ENCODE measurements around the gene CRIM1.

DNA sequence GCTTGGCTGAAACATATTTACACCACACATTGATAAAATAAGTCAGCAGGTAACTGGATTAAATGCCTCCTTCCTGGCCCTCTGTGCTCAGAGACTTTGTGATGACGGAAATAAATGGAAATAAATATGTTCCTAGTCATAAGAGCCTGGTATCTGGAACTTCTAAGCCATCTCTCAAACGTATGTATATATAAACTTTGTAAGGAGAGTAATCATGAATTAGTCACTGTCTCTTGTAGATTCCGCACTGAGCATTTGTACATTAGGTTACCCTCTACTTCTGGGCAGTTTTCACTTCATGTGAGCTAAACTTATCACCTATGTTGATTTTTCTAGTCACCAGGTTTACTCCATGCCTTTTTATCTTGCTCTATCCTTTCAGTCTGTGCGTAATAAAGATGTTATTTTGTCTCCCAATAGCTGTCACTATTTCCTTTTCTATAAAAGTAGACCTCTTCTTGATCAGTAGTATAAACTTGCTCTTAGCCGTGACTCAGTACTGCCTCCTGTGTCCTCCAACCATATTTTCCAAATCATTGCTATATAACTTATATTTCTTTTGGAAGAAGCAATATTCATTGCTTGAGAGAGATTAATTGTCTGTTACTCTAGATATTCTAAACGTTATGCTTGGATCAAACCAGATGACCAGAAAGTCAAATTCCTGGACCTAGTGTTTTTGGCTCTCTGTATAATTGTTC, 189.2 kb downstream of the CRIM1 start:
- TF ChIP-seq, protein P1, sequence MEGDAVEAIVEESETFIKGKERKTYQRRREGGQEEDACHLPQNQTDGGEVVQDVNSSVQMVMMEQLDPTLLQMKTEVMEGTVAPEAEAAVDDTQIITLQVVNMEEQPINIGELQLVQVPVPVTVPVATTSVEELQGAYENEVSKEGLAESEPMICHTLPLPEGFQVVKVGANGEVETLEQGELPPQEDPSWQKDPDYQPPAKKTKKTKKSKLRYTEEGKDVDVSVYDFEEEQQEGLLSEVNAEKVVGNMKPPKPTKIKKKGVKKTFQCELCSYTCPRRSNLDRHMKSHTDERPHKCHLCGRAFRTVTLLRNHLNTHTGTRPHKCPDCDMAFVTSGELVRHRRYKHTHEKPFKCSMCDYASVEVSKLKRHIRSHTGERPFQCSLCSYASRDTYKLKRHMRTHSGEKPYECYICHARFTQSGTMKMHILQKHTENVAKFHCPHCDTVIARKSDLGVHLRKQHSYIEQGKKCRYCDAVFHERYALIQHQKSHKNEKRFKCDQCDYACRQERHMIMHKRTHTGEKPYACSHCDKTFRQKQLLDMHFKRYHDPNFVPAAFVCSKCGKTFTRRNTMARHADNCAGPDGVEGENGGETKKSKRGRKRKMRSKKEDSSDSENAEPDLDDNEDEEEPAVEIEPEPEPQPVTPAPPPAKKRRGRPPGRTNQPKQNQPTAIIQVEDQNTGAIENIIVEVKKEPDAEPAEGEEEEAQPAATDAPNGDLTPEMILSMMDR (conservative IDR thresholded peaks at IDR 0.05 in 1 of 2, IDR thresholded peaks at IDR 0.05 in 1 of 2; ENCODE audit: low read depth in 1 of 2, low read length in 2 of 2): peak; percentile 15 to 52
- TF ChIP-seq EZH2 (IDR thresholded peaks at IDR 0.05; ENCODE audit: low read length, missing control alignments): no peak

Measured in fibroblast of lung (primary cell).